Activated naive CD4-positive, alpha-beta T cell treated with anti-CD3 and anti-CD28 coated beads, Interleukin-2, amount 50 U/mL, for 24 hours (primary cell): Measurements from ENCODE around the gene TIMM9.

ENCODE experiments used
- H3K27ac Mint-ChIP-seq: one replicate; pipeline ENCODE4 v1.8.0; 2021; ENCODE audit warnings: mild to moderate bottlenecking, mixed read lengths
- H3K27me3 Mint-ChIP-seq: one replicate; pipeline ENCODE4 v1.8.0; 2021; ENCODE audit warnings: mixed read lengths
- H3K36me3 Mint-ChIP-seq: one replicate; pipeline ENCODE4 v1.8.0; 2021; ENCODE audit warnings: mixed read lengths
- H3K4me1 Mint-ChIP-seq: one replicate; pipeline ENCODE4 v1.8.0; 2021; ENCODE audit warnings: mixed read lengths
- H3K4me3 Mint-ChIP-seq: one replicate; pipeline ENCODE4 v1.8.0; 2021; ENCODE audit warnings: mild to moderate bottlenecking, mixed read lengths
- H3K9me3 Mint-ChIP-seq: one replicate; pipeline ENCODE4 v1.8.0; 2021; ENCODE audit warnings: mixed read lengths

Gene TIMM9, protein sequence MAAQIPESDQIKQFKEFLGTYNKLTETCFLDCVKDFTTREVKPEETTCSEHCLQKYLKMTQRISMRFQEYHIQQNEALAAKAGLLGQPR

DNA sequence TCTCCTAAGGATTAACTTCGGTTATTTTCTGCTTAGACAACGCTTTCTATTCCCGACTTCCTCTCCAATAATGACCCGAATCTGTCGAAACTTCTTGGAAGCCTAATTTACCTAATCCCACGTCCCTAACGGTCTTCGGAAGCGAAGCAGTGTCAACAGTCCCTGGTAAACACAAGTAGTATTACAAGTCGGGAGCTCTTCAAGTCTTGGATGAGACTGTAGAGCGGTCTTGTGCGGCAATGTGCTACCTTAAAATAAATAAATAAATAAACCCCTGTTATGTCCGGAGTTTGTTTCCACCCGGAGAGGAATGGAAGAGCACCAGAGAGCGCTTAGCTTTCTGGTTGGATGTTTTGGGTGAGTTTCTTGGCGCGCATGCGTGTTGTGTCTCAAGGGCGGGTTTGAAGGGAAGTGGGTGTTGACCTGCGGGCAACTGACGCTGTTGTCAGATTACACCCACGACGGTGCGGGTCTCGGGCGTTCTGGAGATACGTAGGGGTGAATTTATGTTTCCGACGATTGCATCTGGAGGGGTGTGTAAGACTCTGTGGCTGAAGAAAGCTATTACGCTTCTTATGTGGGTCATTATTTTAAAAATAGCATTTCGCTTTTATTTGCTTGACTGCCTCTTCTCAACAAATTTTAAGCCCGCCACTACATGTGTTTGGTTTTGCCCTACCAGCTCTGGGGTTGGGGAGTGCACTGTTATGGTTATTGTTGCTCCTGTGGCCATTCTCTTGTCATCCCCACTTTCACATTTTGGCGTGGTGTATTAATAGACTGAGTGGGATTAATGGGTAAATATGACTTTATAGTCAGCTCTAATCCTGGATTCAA lies at the start of gene TIMM9, which contains the start of gene KIAA0586:
TIMM9 (minus strand) TSS at position 251 of the 837 bp plus-strand sequence. CDS start 15,586 bp downstream, outside the sequence.
KIAA0586 (plus strand) TSS at position 439 of the 837 bp plus-strand sequence. CDS start 546 bp downstream, outside the sequence.
- Mint-ChIP-seq H3K27ac (peak within 1 kb of the TSS; percentile 95), H3K4me1 (peaks cover 57% of the 10 kb centered on the region), H3K27me3 (no peaks in the 10 kb centered on the region), H3K36me3 (peaks cover 7% of the 10 kb centered on the region), H3K9me3 (no peaks in the 10 kb centered on the region), H3K4me3 (peak within 1 kb of the TSS; percentile 88)

DNA sequence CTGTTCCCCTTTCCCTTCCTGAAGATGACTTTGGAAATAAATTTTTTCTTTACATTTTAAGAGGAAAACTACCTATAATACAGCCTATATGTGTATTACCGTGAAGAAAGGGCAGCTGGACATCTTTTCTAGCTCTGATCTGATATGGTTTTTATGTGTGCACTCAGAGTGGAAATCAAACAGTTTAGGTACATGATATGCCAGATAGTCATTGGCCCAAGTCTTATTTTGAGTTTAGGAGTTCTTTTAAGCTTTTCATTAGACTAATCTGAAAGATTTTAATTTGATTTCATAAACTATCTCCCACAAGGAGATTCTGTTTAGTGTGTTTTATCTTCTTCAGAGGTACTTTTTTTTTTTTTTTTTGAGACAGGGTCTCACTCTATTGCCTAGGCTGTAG lies 49.0 kb upstream of the TIMM9 start:
- H3K36me3 Mint-ChIP-seq: peaks cover 25% of the 10 kb centered on the region
- H3K27ac Mint-ChIP-seq: no peak overlapping the region

DNA sequence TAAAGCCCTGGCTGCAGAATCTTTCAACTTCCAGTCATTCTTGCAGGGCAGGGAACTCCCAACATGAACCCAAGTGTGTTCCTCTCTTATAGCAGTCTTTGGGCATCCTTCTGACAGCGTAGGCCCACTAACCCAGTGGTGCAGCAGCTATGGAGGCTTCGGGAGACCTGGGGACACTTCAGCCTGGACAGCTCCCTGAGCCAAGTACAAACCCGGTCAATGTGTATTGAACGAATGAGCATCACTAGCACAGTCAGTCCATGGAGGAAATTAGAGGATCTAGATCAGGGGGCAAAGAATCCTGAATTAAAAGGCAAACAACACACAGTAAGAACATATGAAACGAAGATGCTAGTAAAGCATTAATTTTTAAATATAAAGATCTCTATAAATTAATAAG lies 42.0 kb upstream of the TIMM9 start:
- no peaks in the 10 kb centered on the region for H3K9me3 Mint-ChIP-seq
- H3K4me3 Mint-ChIP-seq: no peak overlapping the region
- no peak overlapping the region for H3K27ac Mint-ChIP-seq
- H3K27me3 Mint-ChIP-seq: no peaks in the 10 kb centered on the region
- peaks cover 11% of the 10 kb centered on the region for H3K36me3 Mint-ChIP-seq
- no peaks in the 10 kb centered on the region for H3K4me1 Mint-ChIP-seq

More for the DNA sequence above, 49.0 kb upstream of the TIMM9 start:
- Mint-ChIP-seq H3K27me3 (no peaks in the 10 kb centered on the region), H3K4me1 (no peaks in the 10 kb centered on the region), H3K4me3 (no peak overlapping the region), H3K9me3 (no peaks in the 10 kb centered on the region)

DNA sequence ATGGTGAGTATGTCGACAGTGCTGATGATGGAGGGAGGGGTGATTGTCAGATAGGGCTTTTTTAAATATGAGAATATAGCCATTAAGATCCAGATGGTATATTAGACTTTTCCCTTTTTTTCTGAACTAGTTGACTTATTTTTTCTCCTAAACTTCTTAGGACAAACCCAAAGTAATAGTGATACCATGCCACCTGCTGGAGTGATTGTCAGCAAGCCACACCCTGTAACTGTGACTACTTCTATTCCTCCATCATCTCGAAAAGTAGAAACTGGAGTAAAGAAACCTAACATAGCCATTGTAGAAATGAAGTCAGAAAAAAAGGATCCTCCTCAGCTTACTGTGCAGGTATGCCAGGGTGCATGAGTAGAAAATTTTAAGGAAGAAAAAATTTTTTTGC lies 40.2 kb upstream of the TIMM9 start:
- Mint-ChIP-seq H3K27me3 (no peaks in the 10 kb centered on the region), H3K27ac (no peak overlapping the region), H3K36me3 (peaks cover 14% of the 10 kb centered on the region), H3K4me3 (no peak overlapping the region), H3K9me3 (no peaks in the 10 kb centered on the region), H3K4me1 (no peaks in the 10 kb centered on the region)

DNA sequence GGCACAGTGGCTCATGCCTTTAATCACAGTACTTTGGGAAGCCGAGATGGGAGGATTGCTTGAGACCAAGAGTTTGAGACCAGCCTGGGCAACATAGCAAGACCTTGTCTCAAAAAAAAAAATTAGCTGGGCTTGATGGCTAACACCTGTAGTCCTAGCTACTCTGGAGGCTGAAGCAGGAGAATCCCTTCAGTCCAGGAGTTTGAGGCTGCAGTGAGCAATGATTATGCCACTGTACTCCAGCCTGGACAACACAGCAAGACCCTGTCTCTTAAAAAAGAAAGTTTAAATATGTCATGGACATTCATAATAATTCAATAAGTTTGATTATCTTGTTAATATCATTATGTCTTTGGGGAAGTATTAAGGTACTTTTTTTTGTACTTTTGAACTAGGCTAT lies 39.1 kb upstream of the TIMM9 start:
- no peaks in the 10 kb centered on the region for H3K4me1 Mint-ChIP-seq
- no peak overlapping the region for H3K4me3 Mint-ChIP-seq
- H3K27ac Mint-ChIP-seq: no peak overlapping the region
- no peaks in the 10 kb centered on the region for H3K27me3 Mint-ChIP-seq
- H3K9me3 Mint-ChIP-seq: no peaks in the 10 kb centered on the region
- H3K36me3 Mint-ChIP-seq: peaks cover 13% of the 10 kb centered on the region

DNA sequence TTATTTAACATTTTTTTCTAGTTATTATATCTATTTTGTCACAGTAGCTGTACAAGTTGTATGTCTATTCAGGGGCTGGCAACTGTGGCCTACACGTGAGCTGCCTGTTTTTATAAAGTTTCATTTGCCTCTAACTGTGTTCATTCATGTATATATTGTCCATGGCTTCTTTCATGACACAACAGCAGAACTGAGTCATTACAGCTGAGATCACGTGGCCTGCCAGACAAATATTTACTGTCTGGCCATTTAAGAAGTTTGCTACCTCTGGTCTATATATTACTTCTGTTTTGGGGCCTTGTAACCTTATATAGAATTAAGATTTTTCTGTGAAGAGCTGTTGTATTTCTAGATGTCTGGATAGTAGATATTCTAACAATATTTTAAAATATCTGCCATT lies 38.1 kb upstream of the TIMM9 start:
- peaks cover 16% of the 10 kb centered on the region for H3K36me3 Mint-ChIP-seq
- no peaks in the 10 kb centered on the region for H3K4me1 Mint-ChIP-seq
- H3K4me3 Mint-ChIP-seq: no peak overlapping the region
- no peaks in the 10 kb centered on the region for H3K9me3 Mint-ChIP-seq
- H3K27me3 Mint-ChIP-seq: no peaks in the 10 kb centered on the region
- no peak overlapping the region for H3K27ac Mint-ChIP-seq

DNA sequence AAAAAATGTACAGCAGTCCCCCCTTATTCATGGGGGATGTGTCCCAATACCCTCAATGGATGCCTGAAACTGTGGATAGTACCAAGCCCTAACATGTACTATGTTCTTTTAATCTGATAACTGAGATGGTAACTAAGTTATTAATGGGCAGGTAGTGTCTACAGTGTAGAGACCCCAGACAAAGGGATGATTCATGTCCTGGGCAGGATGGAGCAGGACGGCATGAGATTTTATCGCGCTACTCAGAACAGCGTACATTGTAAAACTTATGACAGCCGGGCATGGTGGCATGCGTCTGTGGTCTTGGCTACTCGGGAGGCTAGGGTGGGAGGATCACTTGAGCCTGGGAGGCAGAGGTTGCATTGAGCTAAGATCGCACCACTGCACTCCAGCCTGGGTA lies 37.3 kb upstream of the TIMM9 start:
- no peaks in the 10 kb centered on the region for H3K9me3 Mint-ChIP-seq
- H3K4me3 Mint-ChIP-seq: no peak overlapping the region
- H3K36me3 Mint-ChIP-seq: peaks cover 16% of the 10 kb centered on the region
- H3K27me3 Mint-ChIP-seq: no peaks in the 10 kb centered on the region
- H3K4me1 Mint-ChIP-seq: peaks cover 5% of the 10 kb centered on the region
- no peak overlapping the region for H3K27ac Mint-ChIP-seq

DNA sequence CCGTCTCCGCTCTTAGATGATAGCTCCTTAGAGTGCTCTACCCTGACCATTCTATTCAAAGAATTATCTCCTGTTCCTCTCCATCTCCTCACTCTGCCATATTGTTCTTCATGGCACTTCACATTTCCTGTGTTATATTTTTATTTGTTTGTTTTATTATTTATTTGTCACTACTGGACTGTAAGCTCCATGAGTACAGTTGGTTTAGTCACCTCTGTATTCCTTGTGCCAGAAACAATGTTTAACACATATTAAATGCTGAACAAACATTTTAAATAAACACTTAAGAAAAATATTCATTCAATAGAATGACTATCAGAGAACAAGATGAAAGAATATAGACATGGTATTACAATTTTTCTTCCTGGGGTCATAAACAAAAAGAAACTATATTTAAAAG lies 35.8 kb upstream of the TIMM9 start:
- Mint-ChIP-seq H3K27me3 (no peaks in the 10 kb centered on the region), H3K4me3 (no peak overlapping the region), H3K36me3 (peaks cover 13% of the 10 kb centered on the region), H3K4me1 (peaks cover 5% of the 10 kb centered on the region), H3K9me3 (no peaks in the 10 kb centered on the region), H3K27ac (no peak overlapping the region)

DNA sequence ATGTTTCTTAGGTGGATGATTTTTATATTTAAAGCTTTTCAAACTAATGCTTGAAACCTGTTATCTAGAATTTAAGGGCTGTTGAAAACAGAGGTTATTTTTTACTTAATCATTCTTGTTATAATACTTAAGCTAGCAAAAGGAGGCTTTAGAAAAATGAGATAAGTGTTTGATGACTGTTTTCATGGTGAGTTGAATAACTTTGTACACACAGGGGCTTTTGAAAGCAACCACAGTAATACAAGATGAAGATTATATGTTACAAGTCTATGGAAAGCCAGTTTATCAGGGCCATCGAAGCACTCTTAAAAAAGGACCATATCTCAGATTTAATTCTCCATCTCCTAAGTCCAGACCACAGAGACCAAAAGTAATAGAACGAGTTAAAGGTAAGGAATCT lies 33.4 kb upstream of the TIMM9 start:
- Mint-ChIP-seq H3K4me3 (no peak overlapping the region), H3K36me3 (peaks cover 16% of the 10 kb centered on the region), H3K27me3 (no peaks in the 10 kb centered on the region), H3K4me1 (peaks cover 5% of the 10 kb centered on the region), H3K27ac (no peak overlapping the region), H3K9me3 (no peaks in the 10 kb centered on the region)

DNA sequence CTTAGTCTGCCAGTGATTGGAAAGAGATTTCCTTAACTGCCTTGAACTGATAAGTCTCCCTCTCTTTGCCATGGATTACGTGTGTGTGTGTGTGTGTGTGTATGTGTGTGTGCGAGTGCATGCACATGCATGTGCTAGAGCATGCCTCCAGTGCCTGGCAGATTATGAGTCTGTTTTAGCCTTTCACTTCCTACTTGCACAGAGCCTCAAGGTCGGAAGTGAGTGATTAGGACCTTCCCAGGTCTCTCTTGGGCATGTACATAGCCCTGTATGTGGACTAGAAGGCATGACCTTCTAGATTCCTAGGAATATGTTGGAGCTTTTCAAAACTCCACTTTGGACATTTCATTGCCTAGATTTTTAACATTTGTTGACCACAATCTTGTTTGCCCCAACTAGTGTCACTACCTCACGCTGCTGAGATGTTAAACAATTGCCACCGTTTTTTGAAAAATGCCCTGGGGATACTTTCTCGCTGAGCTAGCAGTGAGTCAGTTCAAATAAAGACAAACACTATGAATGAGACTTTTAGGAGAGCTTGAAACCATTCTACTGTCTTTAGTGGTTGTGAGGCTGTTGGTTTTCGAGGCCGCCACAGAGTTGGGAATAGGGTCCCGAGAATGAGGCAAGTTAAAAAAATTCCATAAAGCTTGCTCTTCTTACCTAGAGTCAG lies 28.4 kb upstream of the TIMM9 start:
- Mint-ChIP-seq H3K9me3 (no peaks in the 10 kb centered on the region), H3K36me3 (peaks cover 20% of the 10 kb centered on the region), H3K27me3 (no peaks in the 10 kb centered on the region), H3K4me3 (no peak overlapping the region), H3K27ac (no peak overlapping the region), H3K4me1 (peaks cover 11% of the 10 kb centered on the region)

DNA sequence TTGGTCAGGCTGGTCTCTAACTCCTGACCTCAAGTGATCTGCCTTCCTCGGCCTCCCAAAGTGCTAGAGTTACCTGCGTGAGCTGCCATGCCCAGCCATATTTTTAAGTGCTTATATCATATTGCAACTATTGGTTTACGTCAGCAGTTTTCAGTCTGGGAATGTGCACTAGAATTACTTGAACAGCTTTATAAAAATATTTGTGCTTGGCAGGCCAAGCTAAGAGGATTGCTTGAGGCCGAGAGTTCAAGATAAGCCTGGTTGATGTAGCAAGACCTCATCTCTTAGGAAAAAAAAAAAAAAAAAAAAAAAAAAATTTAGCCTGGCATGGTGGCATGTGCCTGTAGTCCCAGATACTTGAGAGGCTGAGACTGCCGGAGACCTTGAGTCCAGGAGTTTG lies 17.3 kb upstream of the TIMM9 start:
- no peaks in the 10 kb centered on the region for H3K4me1 Mint-ChIP-seq
- H3K9me3 Mint-ChIP-seq: no peaks in the 10 kb centered on the region
- H3K4me3 Mint-ChIP-seq: no peak overlapping the region
- H3K27ac Mint-ChIP-seq: no peak overlapping the region
- H3K27me3 Mint-ChIP-seq: no peaks in the 10 kb centered on the region
- H3K36me3 Mint-ChIP-seq: peaks cover 5% of the 10 kb centered on the region

DNA sequence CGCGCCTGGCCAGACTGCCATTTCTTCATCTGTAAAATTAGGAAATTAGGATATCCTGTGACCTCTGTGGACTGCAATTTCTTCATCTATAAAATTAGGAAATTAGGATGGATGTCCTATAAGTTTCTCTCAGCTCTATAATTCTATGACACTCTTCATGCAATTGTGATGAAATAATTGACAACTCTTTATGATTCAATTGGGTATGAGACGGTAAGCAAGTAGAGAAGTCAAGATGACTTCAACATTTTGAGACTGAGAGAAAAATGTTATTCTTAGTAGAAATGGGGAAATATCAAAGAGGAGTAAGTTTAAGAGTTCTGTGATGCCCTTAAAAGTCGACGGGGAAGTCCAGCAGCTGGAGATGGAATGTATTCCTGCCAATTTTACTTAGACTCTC lies 12.1 kb upstream of the TIMM9 start:
- Mint-ChIP-seq H3K4me1 (no peaks in the 10 kb centered on the region), H3K9me3 (no peaks in the 10 kb centered on the region), H3K27ac (no peak overlapping the region), H3K36me3 (peaks cover 18% of the 10 kb centered on the region), H3K27me3 (no peaks in the 10 kb centered on the region), H3K4me3 (no peak overlapping the region)

DNA sequence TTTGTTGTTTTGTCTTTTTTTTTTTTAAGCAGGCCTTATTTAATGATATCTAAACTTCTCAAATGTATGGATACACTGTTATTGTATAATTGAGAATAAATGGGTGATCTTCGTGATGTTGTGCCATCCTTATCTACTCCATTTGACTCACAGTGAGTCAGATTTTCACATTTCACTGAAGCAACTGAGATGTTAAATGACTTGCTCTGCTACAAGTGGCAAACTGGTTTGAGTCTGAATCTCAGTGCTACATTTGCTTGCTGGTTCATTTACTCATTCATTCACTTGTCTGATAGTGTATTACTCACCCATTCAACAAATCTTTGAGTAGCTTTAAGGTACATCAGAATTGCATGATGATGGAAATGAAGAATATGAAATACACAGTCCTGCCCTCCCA lies 2.8 kb upstream of the TIMM9 start:
- H3K4me3 Mint-ChIP-seq: peak overlapping the region; percentile 37
- peaks cover 9% of the 10 kb centered on the region for H3K36me3 Mint-ChIP-seq
- H3K27ac Mint-ChIP-seq: peak overlapping the region; percentile 68
- H3K27me3 Mint-ChIP-seq: no peaks in the 10 kb centered on the region
- no peaks in the 10 kb centered on the region for H3K9me3 Mint-ChIP-seq
- H3K4me1 Mint-ChIP-seq: peaks cover 48% of the 10 kb centered on the region

DNA sequence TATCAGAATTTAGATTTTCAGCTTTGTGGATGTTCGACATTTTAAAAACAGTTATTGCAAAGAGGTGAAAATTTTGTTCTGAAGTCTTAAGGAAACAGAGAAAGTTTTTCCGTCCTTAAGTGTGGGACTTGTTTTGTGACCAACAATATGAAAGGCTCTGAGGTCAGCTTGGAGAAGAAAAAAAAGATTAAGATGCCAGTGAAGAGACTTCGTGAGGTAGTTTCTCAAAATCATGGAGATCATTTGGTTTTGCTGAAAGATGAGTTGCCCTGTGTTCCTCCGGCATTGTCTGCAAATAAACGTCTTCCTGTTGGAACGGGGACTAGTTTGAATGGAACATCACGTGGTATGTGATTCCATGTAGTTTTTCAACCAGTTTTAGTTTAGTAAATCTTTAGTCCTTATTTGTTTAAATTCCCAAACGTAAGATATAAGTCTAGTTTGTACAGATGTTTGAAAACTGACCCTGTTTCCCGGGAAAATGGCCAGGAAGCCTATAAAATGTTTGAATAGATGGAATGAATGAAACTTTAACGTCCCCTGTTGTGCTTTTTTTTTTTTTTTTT lies 870 bp upstream of the TIMM9 start:
- H3K4me1 Mint-ChIP-seq: peaks cover 57% of the 10 kb centered on the region
- no peaks in the 10 kb centered on the region for H3K27me3 Mint-ChIP-seq
- H3K27ac Mint-ChIP-seq: peak overlapping the region; percentile 95
- peak overlapping the region; percentile 88 for H3K4me3 Mint-ChIP-seq
- H3K36me3 Mint-ChIP-seq: peaks cover 7% of the 10 kb centered on the region
- H3K9me3 Mint-ChIP-seq: no peaks in the 10 kb centered on the region

DNA sequence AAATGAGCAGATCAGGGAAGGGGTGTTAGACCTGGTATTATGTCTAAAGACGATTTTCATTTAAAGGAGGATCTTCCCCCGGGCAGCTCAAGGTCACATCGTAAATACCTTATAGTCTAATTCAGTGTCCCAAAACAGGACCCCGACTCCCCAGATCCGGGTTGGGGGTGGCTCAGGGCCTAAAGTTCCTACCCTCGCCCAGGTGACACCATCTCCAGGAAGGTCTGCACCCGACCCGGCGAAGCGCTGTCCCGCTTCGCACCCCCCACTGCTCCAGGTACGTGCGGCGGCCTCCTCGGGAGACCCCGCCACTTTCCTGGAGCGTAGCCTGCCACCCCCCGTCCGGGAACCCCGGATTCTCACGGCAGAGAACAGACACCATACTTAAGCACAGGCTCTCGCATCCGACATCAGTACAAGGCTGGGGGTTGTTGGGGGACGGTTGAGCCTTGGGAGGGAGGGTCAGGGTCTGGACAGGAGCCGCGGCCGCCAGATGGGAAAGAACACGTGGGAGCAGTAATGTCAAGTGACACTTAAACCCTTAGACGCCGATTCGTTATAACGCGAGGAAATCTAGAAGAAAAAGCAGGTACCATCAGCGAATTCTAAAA lies 556 bp downstream of the TIMM9 start:
- Mint-ChIP-seq H3K27ac (peak overlapping the region; percentile 95), H3K9me3 (no peaks in the 10 kb centered on the region), H3K4me1 (peaks cover 54% of the 10 kb centered on the region)

More for the DNA sequence above, 556 bp downstream of the TIMM9 start:
- peaks cover 7% of the 10 kb centered on the region for H3K36me3 Mint-ChIP-seq
- peak overlapping the region; percentile 88 for H3K4me3 Mint-ChIP-seq
- no peaks in the 10 kb centered on the region for H3K27me3 Mint-ChIP-seq
